GM12873 (cell line): ENCODE results near the gene TMEM213.

Experiments
- CTCF ChIP-seq: IDR thresholded peaks from 2 replicates; pipeline ENCODE4 v1.5.1; 2012; ENCODE audit warnings: low read depth, mild to moderate bottlenecking, moderate library complexity, low read length, control low read depth; ENCODE audit not compliant: insufficient read depth; ENCODE audit errors: missing control alignments

TMEM213 gene

GRCh38 chr7:138832966-138833365, 35.2 kb downstream of the TMEM213 start:
- no peak for TF ChIP-seq CTCF

- TF ChIP-seq CTCF: no peak
These were observed 35.8 kb downstream of the TMEM213 start for GRCh38 chr7:138833596-138833995.

GRCh38 chr7:138834583-138834982, 36.8 kb downstream of the TMEM213 start:
- TF ChIP-seq CTCF: no peak

GRCh38 chr7:138835087-138835486, 37.3 kb downstream of the TMEM213 start:
- no peak for TF ChIP-seq CTCF

GRCh38 chr7:138837627-138838026, 39.8 kb downstream of the TMEM213 start:
- no peak for TF ChIP-seq CTCF

GRCh38 chr7:138838166-138838565, 40.4 kb downstream of the TMEM213 start:
- no peak for TF ChIP-seq CTCF

- TF ChIP-seq CTCF: no peak
These were observed 44.3 kb downstream of the TMEM213 start for GRCh38 chr7:138842111-138842510.
